Caco-2 (cell line): ENCODE results near the gene MTA3. TPM values are rescaled to one million over a fixed set of nuclear protein-coding genes. Genes with fewer than 3 reads are reported as not detected.
A peak's percentile ranks its signal among the peaks of the same experiment; 100 is the strongest.

Experiments used
- BruUV-seq: library from RNA; stranded (reverse); fragments of 400-500 nt; replicated peaks from 2 replicates; lab custom pipeline; 2021; lab: Mats Ljungman, UMichigan
- CTCF ChIA-PET: fragments of 300-600 bp; sonication (Branson Sonifier 250); formaldehyde crosslinking; loops from one replicate; lab custom pipeline; 2022; ENCODE audit warnings: antibody characterized with exemption; lab: Charles Lee
- POLR2A ChIA-PET: fragments of 300-600 bp; sonication (Branson Sonifier 250); formaldehyde crosslinking; loops from one replicate; lab custom pipeline; 2022; ENCODE audit warnings: antibody characterized with exemption; lab: Charles Lee
- DNase-seq, 2 experiments: peaks; one replicate each; pipeline versions ENCODE4 v3.0.0 to v3.0.0-alpha.2; 2020 to 2022
- H3K27me3 ChIP-seq: replicated peaks from 2 replicates; pipeline ENCODE4 v1.6.0; 2011; ENCODE audit warnings: low read length; ENCODE audit not compliant: control insufficient read depth, insufficient read depth
- H3K36me3 ChIP-seq: 2 replicates; pipeline ENCODE4 v1.5.1; 2011; ENCODE audit warnings: low read length; ENCODE audit not compliant: control insufficient read depth, insufficient read depth
- H3K4me1 ChIP-seq: fragments of 250-450 bp; sonication (Bioruptor Pico); 2 replicates; pipeline ENCODE4 v1.5.1; 2020; ENCODE audit warnings: mild to moderate bottlenecking
- H3K4me3 ChIP-seq: 2 replicates; pipeline ENCODE4 v1.5.1; 2011; ENCODE audit warnings: low read depth, mild to moderate bottlenecking, control low read depth, low read length
- H3K9me3 ChIP-seq: fragments of 250-450 bp; sonication (Bioruptor Pico); 2 replicates; pipeline ENCODE4 v1.5.1; 2020; ENCODE audit warnings: mild to moderate bottlenecking, moderate library complexity
- H3K27ac Mint-ChIP-seq: one replicate; pipeline ENCODE4 v1.8.0; 2022; ENCODE audit warnings: mixed read lengths; ENCODE audit not compliant: unreplicated experiment
- H3K27me3 Mint-ChIP-seq: one replicate; pipeline ENCODE4 v1.8.0; 2022; ENCODE audit warnings: mixed read lengths; ENCODE audit not compliant: insufficient read depth, unreplicated experiment
- H3K36me3 Mint-ChIP-seq: one replicate; pipeline ENCODE4 v1.8.0; 2022; ENCODE audit warnings: mild to moderate bottlenecking, mixed read lengths; ENCODE audit not compliant: insufficient read depth, unreplicated experiment
- H3K4me1 Mint-ChIP-seq: one replicate; pipeline ENCODE4 v1.8.0; 2022; ENCODE audit warnings: low read depth, mixed read lengths; ENCODE audit not compliant: unreplicated experiment
- H3K4me3 Mint-ChIP-seq: one replicate; pipeline ENCODE4 v1.8.0; 2022; ENCODE audit warnings: mild to moderate bottlenecking, moderate library complexity, mixed read lengths; ENCODE audit not compliant: unreplicated experiment
- H3K9me3 Mint-ChIP-seq: one replicate; pipeline ENCODE4 v1.8.0; 2022; ENCODE audit warnings: mixed read lengths; ENCODE audit not compliant: unreplicated experiment
- intact Hi-C: fragments of 100-400 bp; cut with micrococcal nuclease; formaldehyde crosslinking; loops from one replicate; pipeline ENCODE4 v1.10.0; 2022; ENCODE audit not compliant: unreplicated experiment
- total RNA-seq: library from RNA; stranded (reverse); gene quantifications from 2 replicates; pipeline ENCODE4 v1.2.3, GENCODE V29; 2022
- TF ChIP-seq, protein P1 (sequence below), 2 experiments: fragments of 200-600 bp in 1 of 2; IDR thresholded peaks; 1 replicate in 1 of 2; 2 replicates in 1 of 2; pipeline versions ENCODE4 v1.5.1 to v1.8.0; 2011 to 2022; ENCODE audit warnings: antibody characterized with exemption in 1 of 2, control low read depth in 1 of 2, inconsistent platforms in 1 of 2, low read depth in 1 of 2, low read length in 1 of 2, mild to moderate bottlenecking in 1 of 2, moderate library complexity in 1 of 2; ENCODE audit not compliant: insufficient read depth in 1 of 2, severe bottlenecking in 1 of 2, unreplicated experiment in 1 of 2

MTA3 gene
- total RNA-seq, 1 experiment from 2014 or later, result 85.7 TPM

- TF ChIP-seq, protein P1, sequence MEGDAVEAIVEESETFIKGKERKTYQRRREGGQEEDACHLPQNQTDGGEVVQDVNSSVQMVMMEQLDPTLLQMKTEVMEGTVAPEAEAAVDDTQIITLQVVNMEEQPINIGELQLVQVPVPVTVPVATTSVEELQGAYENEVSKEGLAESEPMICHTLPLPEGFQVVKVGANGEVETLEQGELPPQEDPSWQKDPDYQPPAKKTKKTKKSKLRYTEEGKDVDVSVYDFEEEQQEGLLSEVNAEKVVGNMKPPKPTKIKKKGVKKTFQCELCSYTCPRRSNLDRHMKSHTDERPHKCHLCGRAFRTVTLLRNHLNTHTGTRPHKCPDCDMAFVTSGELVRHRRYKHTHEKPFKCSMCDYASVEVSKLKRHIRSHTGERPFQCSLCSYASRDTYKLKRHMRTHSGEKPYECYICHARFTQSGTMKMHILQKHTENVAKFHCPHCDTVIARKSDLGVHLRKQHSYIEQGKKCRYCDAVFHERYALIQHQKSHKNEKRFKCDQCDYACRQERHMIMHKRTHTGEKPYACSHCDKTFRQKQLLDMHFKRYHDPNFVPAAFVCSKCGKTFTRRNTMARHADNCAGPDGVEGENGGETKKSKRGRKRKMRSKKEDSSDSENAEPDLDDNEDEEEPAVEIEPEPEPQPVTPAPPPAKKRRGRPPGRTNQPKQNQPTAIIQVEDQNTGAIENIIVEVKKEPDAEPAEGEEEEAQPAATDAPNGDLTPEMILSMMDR (IDR thresholded peaks at IDR 0.05; ENCODE audit: insufficient read depth in 1 of 2, low read depth in 1 of 2, low read length in 1 of 2, severe bottlenecking in 1 of 2, unreplicated experiment in 1 of 2), result no peak
- POLR2A ChIA-PET, result no interaction called here
- H3K27ac Mint-ChIP-seq, result peak overlapping the region; percentile 45
- Histone ChIP-seq H3K9me3 (no peaks in the 10 kb centered on the region), H3K4me1 (no peaks in the 10 kb centered on the region), H3K27me3 (no peaks in the 10 kb centered on the region), H3K36me3 (no peaks in the 10 kb centered on the region), H3K4me3 (no peak overlapping the region)
- peaks cover 31% of the 10 kb centered on the region for H3K36me3 Mint-ChIP-seq
- no peak for DNase-seq
- no peaks in the 10 kb centered on the region for H3K4me1 Mint-ChIP-seq
- no peaks in the 10 kb centered on the region for H3K9me3 Mint-ChIP-seq
- BruUV-seq, result no TSS peak
- CTCF ChIA-PET, result interaction anchor here (1.3 kb wide), 1 partner anchor 31 kb away, joined by 5 read pairs; no protein-coding TSS in a partner anchor
- intact Hi-C loops, result no loop called here
- no peak overlapping the region for H3K4me3 Mint-ChIP-seq
- H3K27me3 Mint-ChIP-seq, result no peaks in the 10 kb centered on the region
Measured at GRCh38 chr2:42693688-42694479, 125.5 kb downstream of the MTA3 start.

- POLR2A ChIA-PET, result no interaction called here
- H3K4me3 Mint-ChIP-seq, result no peak overlapping the region
- intact Hi-C loops, result no loop called here
- no peaks in the 10 kb centered on the region for H3K36me3 ChIP-seq
- H3K9me3 ChIP-seq, result no peaks in the 10 kb centered on the region
- H3K4me1 ChIP-seq, result no peaks in the 10 kb centered on the region
- H3K27me3 Mint-ChIP-seq, result no peaks in the 10 kb centered on the region
- TF ChIP-seq, protein P1 (IDR thresholded peaks at IDR 0.05; ENCODE audit: insufficient read depth in 1 of 2, low read depth in 1 of 2, low read length in 1 of 2, severe bottlenecking in 1 of 2, unreplicated experiment in 1 of 2), result no peak
- no TSS peak for BruUV-seq
- no peak overlapping the region for H3K4me3 ChIP-seq
- DNase-seq, result no peak
- no peaks in the 10 kb centered on the region for H3K27me3 ChIP-seq
- H3K27ac Mint-ChIP-seq, result no peak overlapping the region
- no peaks in the 10 kb centered on the region for H3K9me3 Mint-ChIP-seq
- H3K36me3 Mint-ChIP-seq, result peaks cover 27% of the 10 kb centered on the region
- CTCF ChIA-PET, result no interaction called here
- H3K4me1 Mint-ChIP-seq, result no peaks in the 10 kb centered on the region
Measured at GRCh38 chr2:42696987-42697386, 128.6 kb downstream of the MTA3 start.

GRCh38 chr2:42698940-42699339 is 130.5 kb downstream of the MTA3 start:
- Mint-ChIP-seq H3K36me3 (peaks cover 19% of the 10 kb centered on the region), H3K27ac (no peak overlapping the region), H3K4me3 (no peak overlapping the region), H3K27me3 (no peaks in the 10 kb centered on the region), H3K9me3 (no peaks in the 10 kb centered on the region), H3K4me1 (no peaks in the 10 kb centered on the region)
- H3K27me3 ChIP-seq, result no peaks in the 10 kb centered on the region
- no TSS peak for BruUV-seq
- H3K4me3 ChIP-seq, result no peak overlapping the region
- ChIA-PET POLR2A (no interaction called here), CTCF (no interaction called here)
- DNase-seq, result no peak
- H3K4me1 ChIP-seq, result no peaks in the 10 kb centered on the region
- no peaks in the 10 kb centered on the region for H3K9me3 ChIP-seq
- TF ChIP-seq, protein P1 (IDR thresholded peaks at IDR 0.05; ENCODE audit: insufficient read depth in 1 of 2, low read depth in 1 of 2, low read length in 1 of 2, severe bottlenecking in 1 of 2, unreplicated experiment in 1 of 2), result no peak
- H3K36me3 ChIP-seq, result no peaks in the 10 kb centered on the region
- intact Hi-C loops, result no loop called here
